H9 (cell line): Measurements from ENCODE around the gene ERVH48-1. TPM values are rescaled to one million over a fixed set of nuclear protein-coding genes. Genes with fewer than 3 reads are reported as not detected.

Experiments
- DNase-seq: peaks from one replicate; pipeline ENCODE4 v3.0.0-alpha.2; 2017
- H2AFZ ChIP-seq: one replicate; pipeline ENCODE4 v1.6.1; 2013; ENCODE audit warnings: mild to moderate bottlenecking, low read length, control low read depth, moderate library complexity
- H2AK5ac ChIP-seq: 2 replicates; pipeline ENCODE4 v1.6.1; 2013; ENCODE audit warnings: low read length, control low read depth, mixed read lengths; ENCODE audit not compliant: insufficient read length
- H2BK120ac ChIP-seq: one replicate; pipeline ENCODE4 v1.6.1; 2013; ENCODE audit warnings: low read depth, mild to moderate bottlenecking, low read length, control low read depth, inconsistent platforms; ENCODE audit not compliant: poor library complexity, severe bottlenecking
- H2BK12ac ChIP-seq: 2 replicates; pipeline ENCODE4 v1.6.1; 2013; ENCODE audit warnings: low read length, control low read depth, mixed read lengths, low read depth; ENCODE audit not compliant: insufficient read length
- H2BK15ac ChIP-seq: 2 replicates; pipeline ENCODE4 v1.6.1; 2013; ENCODE audit warnings: low read depth, low read length, control low read depth
- H2BK20ac ChIP-seq: one replicate; pipeline ENCODE4 v1.6.1; 2013; ENCODE audit warnings: low read depth, mild to moderate bottlenecking, low read length, control low read depth, inconsistent platforms; ENCODE audit not compliant: poor library complexity, severe bottlenecking
- H2BK5ac ChIP-seq: 2 replicates; pipeline ENCODE4 v1.6.1; 2013; ENCODE audit warnings: low read length, control low read depth, mixed read lengths; ENCODE audit not compliant: insufficient read length
- H3K14ac ChIP-seq: 2 replicates; pipeline ENCODE4 v1.6.1; 2013; ENCODE audit warnings: low read length, control low read depth; ENCODE audit not compliant: insufficient read depth
- H3K18ac ChIP-seq: 2 replicates; pipeline ENCODE4 v1.6.1; 2013; ENCODE audit warnings: low read depth, mild to moderate bottlenecking, mixed read lengths, low read length, control low read depth; ENCODE audit not compliant: insufficient read length
- H3K23ac ChIP-seq: 2 replicates; pipeline ENCODE4 v1.6.1; 2013; ENCODE audit warnings: low read length, control low read depth, mixed read lengths, low read depth; ENCODE audit not compliant: insufficient read length
- H3K23me2 ChIP-seq: 2 replicates; pipeline ENCODE4 v1.6.1; 2013; ENCODE audit warnings: low read depth, mild to moderate bottlenecking, mixed read lengths, low read length, control low read depth; ENCODE audit not compliant: insufficient read length, poor library complexity, severe bottlenecking
- H3K27ac ChIP-seq: 2 replicates; pipeline ENCODE4 v1.5.1; 2013; ENCODE audit warnings: low read length, control low read depth, mixed read lengths, low read depth; ENCODE audit not compliant: insufficient read length
- H3K27me3 ChIP-seq: 2 replicates; pipeline ENCODE4 v1.6.1; 2013; ENCODE audit warnings: low read length, control low read depth, inconsistent platforms; ENCODE audit not compliant: insufficient read depth
- H3K4ac ChIP-seq: 2 replicates; pipeline ENCODE4 v1.6.1; 2013; ENCODE audit warnings: low read depth, mild to moderate bottlenecking, control low read depth, inconsistent platforms, low read length, moderate library complexity
- H3K4me1 ChIP-seq: 2 replicates; pipeline ENCODE4 v1.6.1; 2013; ENCODE audit warnings: low read length, control low read depth, inconsistent platforms; ENCODE audit not compliant: insufficient read depth
- H3K4me2 ChIP-seq: 2 replicates; pipeline ENCODE4 v1.6.1; 2013; ENCODE audit warnings: low read length, control low read depth, mixed read lengths; ENCODE audit not compliant: insufficient read length, insufficient read depth
- H3K56ac ChIP-seq: 2 replicates; pipeline ENCODE4 v1.6.1; 2013; ENCODE audit warnings: low read depth, mild to moderate bottlenecking, mixed read lengths, low read length, control low read depth; ENCODE audit not compliant: insufficient read length
- H3K79me1 ChIP-seq: 2 replicates; pipeline ENCODE4 v1.6.1; 2013; ENCODE audit warnings: low read depth, mild to moderate bottlenecking, moderate library complexity, low read length, control low read depth, inconsistent platforms; ENCODE audit not compliant: insufficient read depth, poor library complexity, severe bottlenecking
- H3K79me2 ChIP-seq: 2 replicates; pipeline ENCODE4 v1.6.1; 2013; ENCODE audit warnings: low read length, control low read depth, inconsistent platforms; ENCODE audit not compliant: insufficient read depth
- H3K9ac ChIP-seq: 2 replicates; pipeline ENCODE4 v1.6.1; 2013; ENCODE audit warnings: low read length, control low read depth, mixed read lengths; ENCODE audit not compliant: insufficient read length; ENCODE audit errors: extremely low read depth
- H3K9me3 ChIP-seq: one replicate; pipeline ENCODE4 v1.6.1; 2013; ENCODE audit warnings: low read depth, low read length, inconsistent platforms; ENCODE audit not compliant: control insufficient read depth
- H3T11ph ChIP-seq: one replicate; pipeline ENCODE4 v1.6.1; 2013; ENCODE audit warnings: mild to moderate bottlenecking, low read length, control low read depth, inconsistent platforms
- H4K20me1 ChIP-seq: one replicate; pipeline ENCODE4 v1.6.1; 2013; ENCODE audit not compliant: control insufficient read depth, insufficient read length, insufficient read depth
- H4K5ac ChIP-seq: 2 replicates; pipeline ENCODE4 v1.6.1; 2013; ENCODE audit warnings: low read depth, mild to moderate bottlenecking, mixed read lengths, low read length, control low read depth; ENCODE audit not compliant: insufficient read length
- H4K8ac ChIP-seq: replicated peaks from 2 replicates; pipeline ENCODE4 v1.6.1; 2013; ENCODE audit warnings: low read length, control low read depth, mixed read lengths, low read depth; ENCODE audit not compliant: insufficient read length
- H4K91ac ChIP-seq: 2 replicates; pipeline ENCODE4 v1.6.1; 2013; ENCODE audit warnings: low read depth, mild to moderate bottlenecking, moderate library complexity, mixed read lengths, low read length, control low read depth; ENCODE audit not compliant: insufficient read length
- H3K27ac Mint-ChIP-seq, 3 experiments: 2 replicates in 2 of 3; 3 replicates in 1 of 3; pipeline ENCODE4 v1.8.0; 2020 to 2021; ENCODE audit warnings: mixed read lengths in 3 of 3, mild to moderate bottlenecking in 1 of 3, moderate library complexity in 1 of 3
- H3K27me3 Mint-ChIP-seq: 2 replicates; pipeline ENCODE4 v1.8.0; 2021; ENCODE audit warnings: low read depth, mild to moderate bottlenecking, moderate library complexity, mixed read lengths
- H3K36me3 Mint-ChIP-seq, 3 experiments: 2 replicates in 2 of 3; 3 replicates in 1 of 3; pipeline ENCODE4 v1.8.0; 2020 to 2021; ENCODE audit warnings: low read depth in 3 of 3, mixed read lengths in 3 of 3; ENCODE audit not compliant: insufficient read depth in 1 of 3
- H3K4me1 Mint-ChIP-seq, 2 experiments: 2 replicates each; pipeline ENCODE4 v1.8.0; 2020; ENCODE audit warnings: mixed read lengths in 2 of 2
- H3K4me3 Mint-ChIP-seq, 2 experiments: 2 replicates in 1 of 2; 3 replicates in 1 of 2; pipeline ENCODE4 v1.8.0; 2020 to 2021; ENCODE audit warnings: mild to moderate bottlenecking in 2 of 2, mixed read lengths in 2 of 2, moderate library complexity in 1 of 2
- H3K9me3 Mint-ChIP-seq, 2 experiments: 2 replicates in 1 of 2; 3 replicates in 1 of 2; pipeline ENCODE4 v1.8.0; 2020; ENCODE audit warnings: mild to moderate bottlenecking in 2 of 2, mixed read lengths in 2 of 2, moderate library complexity in 1 of 2
- WGBS: extraction: QIAGEN DNeasy Blood & Tissue Kit; methylation state at CpG from one replicate; pipeline ENCODE4 v1.1.7; 2013; ENCODE audit warnings: missing lambda C conversion rate, low lambda C conversion rate, mixed read lengths; ENCODE audit not compliant: insufficient read length; ENCODE audit errors: extremely low coverage; 5-methylcytosine and 5-hydroxymethylcytosine counted together
- total RNA-seq: library from RNA; stranded (reverse); gene quantifications from 2 replicates; pipeline ENCODE4 v1.2.1, GENCODE V29; 2021
- TF ChIP-seq, protein P1 (sequence below): fragments of 200-600 bp; sonication (generic); conservative IDR thresholded peaks from 3 replicates; pipeline ENCODE4 v1.8.0; 2021; ENCODE audit warnings: antibody characterized with exemption, mild to moderate bottlenecking

Gene ERVH48-1
- total RNA-seq, 1 experiment from 2014 or later: 234 TPM

- H2BK120ac ChIP-seq: no peak overlapping the region
- Mint-ChIP-seq H3K36me3 (peaks cover 10 to 16% (median 11%) of the 10 kb centered on the region in 3 experiments), H3K9me3 (no peaks in the 10 kb centered on the region), H3K27ac (peak overlapping the region; percentile 93 to 94 (median 94)), H3K4me3 (peak overlapping the region; percentile 85 to 89), H3K4me1 (peaks cover 7 to 11% of the 10 kb centered on the region in 2 experiments; a peak in 3 of 4 replicates), H3K27me3 (no peaks in the 10 kb centered on the region)
- TF ChIP-seq, protein P1, sequence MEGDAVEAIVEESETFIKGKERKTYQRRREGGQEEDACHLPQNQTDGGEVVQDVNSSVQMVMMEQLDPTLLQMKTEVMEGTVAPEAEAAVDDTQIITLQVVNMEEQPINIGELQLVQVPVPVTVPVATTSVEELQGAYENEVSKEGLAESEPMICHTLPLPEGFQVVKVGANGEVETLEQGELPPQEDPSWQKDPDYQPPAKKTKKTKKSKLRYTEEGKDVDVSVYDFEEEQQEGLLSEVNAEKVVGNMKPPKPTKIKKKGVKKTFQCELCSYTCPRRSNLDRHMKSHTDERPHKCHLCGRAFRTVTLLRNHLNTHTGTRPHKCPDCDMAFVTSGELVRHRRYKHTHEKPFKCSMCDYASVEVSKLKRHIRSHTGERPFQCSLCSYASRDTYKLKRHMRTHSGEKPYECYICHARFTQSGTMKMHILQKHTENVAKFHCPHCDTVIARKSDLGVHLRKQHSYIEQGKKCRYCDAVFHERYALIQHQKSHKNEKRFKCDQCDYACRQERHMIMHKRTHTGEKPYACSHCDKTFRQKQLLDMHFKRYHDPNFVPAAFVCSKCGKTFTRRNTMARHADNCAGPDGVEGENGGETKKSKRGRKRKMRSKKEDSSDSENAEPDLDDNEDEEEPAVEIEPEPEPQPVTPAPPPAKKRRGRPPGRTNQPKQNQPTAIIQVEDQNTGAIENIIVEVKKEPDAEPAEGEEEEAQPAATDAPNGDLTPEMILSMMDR: no peak
- no peak overlapping the region for H2AFZ ChIP-seq
- H3K4me1 ChIP-seq: no peaks in the 10 kb centered on the region; the same call in 1 of the 2 replicates
- H3K9ac ChIP-seq: peak overlapping the region; percentile 74
- WGBS: no CpG with 5 or more reads among the region's 18 CpGs
- H3K27me3 ChIP-seq: no peaks in the 10 kb centered on the region
- no peaks in the 10 kb centered on the region for H4K20me1 ChIP-seq
- no peak for DNase-seq
- H3T11ph ChIP-seq: no peak overlapping the region
- peak overlapping the region; percentile 89 for H3K14ac ChIP-seq
- H2BK5ac ChIP-seq: no peak overlapping the region
- peak overlapping the region; percentile 42 for H3K4me2 ChIP-seq
- H3K27ac ChIP-seq: no peak overlapping the region
- no peak overlapping the region for H4K91ac ChIP-seq
- no peak overlapping the region for H3K4ac ChIP-seq
- peaks cover 3% of the 10 kb centered on the region for H3K23me2 ChIP-seq
- H3K9me3 ChIP-seq: no peaks in the 10 kb centered on the region
- no peak overlapping the region for H2BK15ac ChIP-seq
- H2AK5ac ChIP-seq: no peak overlapping the region
- H3K79me2 ChIP-seq: peaks cover 3% of the 10 kb centered on the region; the same call in 1 of the 2 replicates
- H3K79me1 ChIP-seq: peaks cover 3% of the 10 kb centered on the region
- no peak overlapping the region for H4K8ac ChIP-seq
- H3K23ac ChIP-seq: no peak overlapping the region
- H3K56ac ChIP-seq: no peak overlapping the region
- no peak overlapping the region for H2BK20ac ChIP-seq
- peak overlapping the region; percentile 14 for H4K5ac ChIP-seq
- peak overlapping the region; percentile 93 for H3K18ac ChIP-seq
- H2BK12ac ChIP-seq: no peak overlapping the region
These were observed 32.9 kb downstream of the ERVH48-1 start for GRCh38 chr21:42892582-42892930.
